ENCODE results near the gene UBE2N.
"Not testable (repeated sequence)": the region's sequence is repeated elsewhere in the genome, so short reads cannot be mapped to it uniquely, and the experiment has no call there.

The UBE2N gene

GRCh38 chr12:93415723-93416464 is 25.9 kb downstream of the UBE2N start:
- no peak overlapping the region for H3K27ac ChIP-seq (ENCODE audit: low read depth, low read length)
- H3K9me3 ChIP-seq (ENCODE audit: control insufficient read depth in 5 of 5, low read length in 5 of 5) = no peaks in the 10 kb centered on the region
- no peak overlapping the region for H3K9ac ChIP-seq (ENCODE audit: low read length in 5 of 5)
- peaks cover 0 to 14% (median 11%) of the 10 kb centered on the region in 5 donors for H3K4me1 ChIP-seq (ENCODE audit: control insufficient read depth in 5 of 5, insufficient read depth in 5 of 5, low read length in 5 of 5)
- H3K27me3 ChIP-seq (ENCODE audit: control insufficient read depth in 5 of 5, insufficient read depth in 4 of 5, low read length in 5 of 5) = no peaks in the 10 kb centered on the region
- no peaks in the 10 kb centered on the region for H3K36me3 ChIP-seq (ENCODE audit: control insufficient read depth in 5 of 5, insufficient read depth in 5 of 5, low read length in 5 of 5)
- H3K4me3 ChIP-seq (ENCODE audit: low read depth in 1 of 5, low read length in 5 of 5) = no peak overlapping the region

GRCh38 chr12:93413064-93413463 is 28.7 kb downstream of the UBE2N start:
- peaks cover 0 to 14% (median 11%) of the 10 kb centered on the region in 5 donors for H3K4me1 ChIP-seq (ENCODE audit: control insufficient read depth in 5 of 5, insufficient read depth in 5 of 5, low read length in 5 of 5)
- peaks cover 0 to 5% (median 4%) of the 10 kb centered on the region in 5 donors for H3K36me3 ChIP-seq (ENCODE audit: control insufficient read depth in 5 of 5, insufficient read depth in 5 of 5, low read length in 5 of 5)
- no peak overlapping the region for H3K9ac ChIP-seq (ENCODE audit: low read length in 5 of 5)
- H3K4me3 ChIP-seq (ENCODE audit: low read depth in 1 of 5, low read length in 5 of 5) = no peak overlapping the region
- no peak overlapping the region for H3K27ac ChIP-seq (ENCODE audit: low read depth, low read length)
- H3K9me3 ChIP-seq (ENCODE audit: control insufficient read depth in 5 of 5, low read length in 5 of 5) = no peaks in the 10 kb centered on the region
- no peaks in the 10 kb centered on the region for H3K27me3 ChIP-seq (ENCODE audit: control insufficient read depth in 5 of 5, insufficient read depth in 4 of 5, low read length in 5 of 5)

- H3K9ac ChIP-seq (ENCODE audit: low read length in 5 of 5); H3K9me3 ChIP-seq (ENCODE audit: control insufficient read depth in 5 of 5, low read length in 5 of 5); H3K36me3 ChIP-seq (ENCODE audit: control insufficient read depth in 5 of 5, insufficient read depth in 5 of 5, low read length in 5 of 5); H3K27me3 ChIP-seq (ENCODE audit: control insufficient read depth in 5 of 5, insufficient read depth in 4 of 5, low read length in 5 of 5); H3K27ac ChIP-seq (ENCODE audit: low read depth, low read length); H3K4me3 ChIP-seq (ENCODE audit: low read depth in 1 of 5, low read length in 5 of 5): not testable (repeated sequence)
- peaks cover 0 to 14% (median 11%) of the 10 kb centered on the region in 5 donors for H3K4me1 ChIP-seq (ENCODE audit: control insufficient read depth in 5 of 5, insufficient read depth in 5 of 5, low read length in 5 of 5)
Measured at GRCh38 chr12:93412396-93412795, 29.4 kb downstream of the UBE2N start.

- not testable (repeated sequence) for H3K27me3 ChIP-seq (ENCODE audit: control insufficient read depth in 5 of 5, insufficient read depth in 4 of 5, low read length in 5 of 5); H3K9me3 ChIP-seq (ENCODE audit: control insufficient read depth in 5 of 5, low read length in 5 of 5); H3K4me3 ChIP-seq (ENCODE audit: low read depth in 1 of 5, low read length in 5 of 5); H3K9ac ChIP-seq (ENCODE audit: low read length in 5 of 5); H3K36me3 ChIP-seq (ENCODE audit: control insufficient read depth in 5 of 5, insufficient read depth in 5 of 5, low read length in 5 of 5)
- Histone ChIP-seq H3K27ac (ENCODE audit: low read depth, low read length) (peak overlapping the region; percentile 9), H3K4me1 (ENCODE audit: control insufficient read depth in 5 of 5, insufficient read depth in 5 of 5, low read length in 5 of 5) (peaks cover 0 to 13% (median 10%) of the 10 kb centered on the region in 5 donors)
Measured at GRCh38 chr12:93411060-93411459, 30.7 kb downstream of the UBE2N start.

- H3K27me3 ChIP-seq (ENCODE audit: control insufficient read depth in 5 of 5, insufficient read depth in 4 of 5, low read length in 5 of 5); H3K9me3 ChIP-seq (ENCODE audit: control insufficient read depth in 5 of 5, low read length in 5 of 5); H3K36me3 ChIP-seq (ENCODE audit: control insufficient read depth in 5 of 5, insufficient read depth in 5 of 5, low read length in 5 of 5); H3K9ac ChIP-seq (ENCODE audit: low read length in 5 of 5); H3K27ac ChIP-seq (ENCODE audit: low read depth, low read length); H3K4me3 ChIP-seq (ENCODE audit: low read depth in 1 of 5, low read length in 5 of 5): not testable (repeated sequence)
- H3K4me1 ChIP-seq (ENCODE audit: control insufficient read depth in 5 of 5, insufficient read depth in 5 of 5, low read length in 5 of 5) = peaks cover 0 to 17% (median 13%) of the 10 kb centered on the region in 5 donors
Measured at GRCh38 chr12:93409343-93410187, 32.2 kb downstream of the UBE2N start.

- H3K9ac ChIP-seq (ENCODE audit: low read length in 5 of 5) = no peak overlapping the region
- peaks cover 0 to 10% (median 4%) of the 10 kb centered on the region in 5 donors for H3K36me3 ChIP-seq (ENCODE audit: control insufficient read depth in 5 of 5, insufficient read depth in 5 of 5, low read length in 5 of 5)
- no peak overlapping the region for H3K27ac ChIP-seq (ENCODE audit: low read depth, low read length)
Measured at GRCh38 chr12:93408813-93409212, 32.9 kb downstream of the UBE2N start.

GRCh38 chr12:93407963-93408283 is 33.8 kb downstream of the UBE2N start:
- Histone ChIP-seq H3K9ac (ENCODE audit: low read length in 5 of 5) (no peak overlapping the region), H3K9me3 (ENCODE audit: control insufficient read depth in 5 of 5, low read length in 5 of 5) (no peaks in the 10 kb centered on the region), H3K4me3 (ENCODE audit: low read depth in 1 of 5, low read length in 5 of 5) (no peak overlapping the region), H3K4me1 (ENCODE audit: control insufficient read depth in 5 of 5, insufficient read depth in 5 of 5, low read length in 5 of 5) (peaks cover 0 to 25% (median 15%) of the 10 kb centered on the region in 5 donors), H3K36me3 (ENCODE audit: control insufficient read depth in 5 of 5, insufficient read depth in 5 of 5, low read length in 5 of 5) (peaks cover 0 to 10% (median 4%) of the 10 kb centered on the region in 5 donors), H3K27me3 (ENCODE audit: control insufficient read depth in 5 of 5, insufficient read depth in 4 of 5, low read length in 5 of 5) (no peaks in the 10 kb centered on the region), H3K27ac (ENCODE audit: low read depth, low read length) (no peak overlapping the region)

More at GRCh38 chr12:93408813-93409212, 32.9 kb downstream of the UBE2N start:
- no peak overlapping the region for H3K4me3 ChIP-seq (ENCODE audit: low read depth in 1 of 5, low read length in 5 of 5)
- no peaks in the 10 kb centered on the region for H3K9me3 ChIP-seq (ENCODE audit: control insufficient read depth in 5 of 5, low read length in 5 of 5)
- H3K27me3 ChIP-seq (ENCODE audit: control insufficient read depth in 5 of 5, insufficient read depth in 4 of 5, low read length in 5 of 5) = no peaks in the 10 kb centered on the region
- H3K4me1 ChIP-seq (ENCODE audit: control insufficient read depth in 5 of 5, insufficient read depth in 5 of 5, low read length in 5 of 5) = peaks cover 0 to 21% (median 18%) of the 10 kb centered on the region in 5 donors

GRCh38 chr12:93407054-93407962 is 34.4 kb downstream of the UBE2N start:
- H3K36me3 ChIP-seq (ENCODE audit: control insufficient read depth in 5 of 5, insufficient read depth in 5 of 5, low read length in 5 of 5) = peaks cover 3 to 11% (median 5%) of the 10 kb centered on the region in 5 donors
- H3K27ac ChIP-seq (ENCODE audit: low read depth, low read length) = no peak overlapping the region
- H3K9ac ChIP-seq (ENCODE audit: low read length in 5 of 5) = no peak overlapping the region
- H3K4me3 ChIP-seq (ENCODE audit: low read depth in 1 of 5, low read length in 5 of 5) = no peak overlapping the region
- no peaks in the 10 kb centered on the region for H3K27me3 ChIP-seq (ENCODE audit: control insufficient read depth in 5 of 5, insufficient read depth in 4 of 5, low read length in 5 of 5)
- peaks cover 0 to 25% (median 15%) of the 10 kb centered on the region in 5 donors for H3K4me1 ChIP-seq (ENCODE audit: control insufficient read depth in 5 of 5, insufficient read depth in 5 of 5, low read length in 5 of 5)
- no peaks in the 10 kb centered on the region for H3K9me3 ChIP-seq (ENCODE audit: control insufficient read depth in 5 of 5, low read length in 5 of 5)

- no peaks in the 10 kb centered on the region for H3K27me3 ChIP-seq (ENCODE audit: control insufficient read depth in 5 of 5, insufficient read depth in 4 of 5, low read length in 5 of 5)
- peaks cover 0 to 18% (median 15%) of the 10 kb centered on the region in 5 donors for H3K4me1 ChIP-seq (ENCODE audit: control insufficient read depth in 5 of 5, insufficient read depth in 5 of 5, low read length in 5 of 5)
- no peaks in the 10 kb centered on the region for H3K9me3 ChIP-seq (ENCODE audit: control insufficient read depth in 5 of 5, low read length in 5 of 5)
- H3K4me3 ChIP-seq (ENCODE audit: low read depth in 1 of 5, low read length in 5 of 5) = no peak overlapping the region
- H3K36me3 ChIP-seq (ENCODE audit: control insufficient read depth in 5 of 5, insufficient read depth in 5 of 5, low read length in 5 of 5) = peaks cover 0 to 8% (median 5%) of the 10 kb centered on the region in 5 donors
- peak overlapping the region in 1 of 5 donors; percentile 60 for H3K9ac ChIP-seq (ENCODE audit: low read length in 5 of 5)
- peak overlapping the region; percentile 77 for H3K27ac ChIP-seq (ENCODE audit: low read depth, low read length)
Measured at GRCh38 chr12:93404961-93405849, 36.5 kb downstream of the UBE2N start.

All from subcutaneous abdominal adipose tissue (tissue), 5 donors.